Measurements from ENCODE around the gene EIF2B5. TPM values are rescaled to one million over a fixed set of nuclear protein-coding genes. Genes with fewer than 3 reads are reported as not detected.

EIF2B5 gene
- polyA plus RNA-seq, 1 donor (not counting 4 experiments of a cell fraction or from before 2014, with no cell fraction given): 37.9 TPM

DNA sequence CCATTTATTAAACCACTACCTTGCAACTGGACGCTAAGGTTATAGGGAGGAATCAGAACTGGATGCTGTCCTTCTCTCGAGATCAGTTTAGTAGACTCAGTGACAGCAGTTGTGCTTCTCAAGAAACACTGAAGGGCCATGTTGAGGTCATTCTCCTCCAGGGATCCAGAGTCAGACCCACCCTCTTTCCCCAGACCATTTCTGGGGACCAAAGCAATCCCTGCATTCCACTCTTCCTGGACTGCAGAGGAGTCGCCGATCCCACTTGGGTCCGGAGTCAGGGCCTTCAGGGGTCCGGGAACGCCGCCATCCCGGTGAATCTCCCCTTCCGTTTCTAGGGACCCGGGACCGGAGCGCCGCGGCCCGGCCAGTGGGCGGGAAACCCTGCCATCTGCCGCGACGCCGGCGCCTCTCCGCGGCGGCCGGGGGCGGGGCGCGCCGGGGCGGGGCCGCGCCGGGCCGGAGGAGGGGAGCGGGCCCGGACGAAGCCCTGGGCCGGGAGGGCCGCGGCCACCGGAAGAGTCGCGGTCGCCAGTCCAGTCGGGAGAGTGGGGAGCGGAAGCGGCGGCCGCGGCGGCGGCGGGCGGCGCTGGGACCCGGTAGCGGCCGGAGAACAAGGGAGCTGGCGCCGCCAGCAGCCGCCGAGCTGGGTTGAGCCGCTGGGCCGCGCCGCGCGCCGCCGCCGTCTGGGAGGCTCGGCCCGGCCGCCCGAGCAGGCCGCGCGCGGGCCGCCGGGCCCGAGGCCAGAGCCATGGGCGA lies 19.9 kb downstream of the EIF2B5 start, which contains the start of gene DVL3:
Gene DVL3 (plus strand): TSS at position 493 of the 759 bp plus-strand sequence. CDS start 259 bp downstream, at position 752.
- peaks cover 5% of the 10 kb centered on the region for H3K4me1 ChIP-seq (ENCODE audit: control insufficient read depth, extremely low read depth, insufficient read depth, low read length)
- H3K27ac ChIP-seq (ENCODE audit: control insufficient read depth, insufficient read depth, low read length): peak within 1 kb of the TSS; percentile 66
- dilution Hi-C loops (cut with MboI; ENCODE audit: extremely low pct_ligation_motif_present, low sequenced_read_pairs): no loop called here
- no peak for TF ChIP-seq CTCF (optimal IDR thresholded peaks at IDR 0.05 in 1 of 3, IDR thresholded peaks at IDR 0.05 in 1 of 3, conservative IDR thresholded peaks at IDR 0.05 in 1 of 3; ENCODE audit: extremely low read depth in 1 of 3, insufficient read depth in 2 of 3, low read length in 3 of 3)
- no peak for TF ChIP-seq EZH2 (IDR thresholded peaks at IDR 0.05; ENCODE audit: low read length)
- peak within 1 kb of the TSS; percentile 98 for H3K4me2 ChIP-seq (ENCODE audit: control insufficient read depth, extremely low read depth, insufficient read depth, low read depth, low read length)
- no peaks in the 10 kb centered on the region for H3K27me3 ChIP-seq (ENCODE audit: control insufficient read depth, extremely low read depth, insufficient read depth, low read length)
- H3K9ac ChIP-seq (ENCODE audit: control insufficient read depth, extremely low read depth, insufficient read depth, low read length): peak within 1 kb of the TSS; percentile 85
- DNase-seq (ENCODE audit: low read depth, low spot score) (no peak), FAIRE-seq (no peak)
- H3K9me1 ChIP-seq (ENCODE audit: control insufficient read depth, extremely low read depth, insufficient read depth, low read length): no peaks in the 10 kb centered on the region
- H4K20me1 ChIP-seq (ENCODE audit: control insufficient read depth, extremely low read depth, insufficient read depth, low read length): no peaks in the 10 kb centered on the region
- peak within 1 kb of the TSS; percentile 80 to 97 (median 94) for H3K4me3 ChIP-seq (ENCODE audit: control insufficient read depth in 2 of 3, extremely low read depth in 1 of 3, insufficient read depth in 2 of 3, low read depth in 1 of 3, low read length in 3 of 3)
- H3K79me2 ChIP-seq (ENCODE audit: control insufficient read depth, insufficient read depth, low read length): peaks cover 42% of the 10 kb centered on the region
- peaks cover 0 to 2% of the 10 kb centered on the region in 2 experiments for H3K36me3 ChIP-seq (ENCODE audit: control insufficient read depth in 2 of 2, extremely low read depth in 1 of 2, insufficient read depth in 2 of 2, low read length in 2 of 2)
- peak within 1 kb of the TSS; percentile 95 for H2AFZ ChIP-seq (ENCODE audit: control insufficient read depth, low read length)
- no peaks in the 10 kb centered on the region for H3K9me3 ChIP-seq (ENCODE audit: control insufficient read depth, low read depth, low read length)

DNA sequence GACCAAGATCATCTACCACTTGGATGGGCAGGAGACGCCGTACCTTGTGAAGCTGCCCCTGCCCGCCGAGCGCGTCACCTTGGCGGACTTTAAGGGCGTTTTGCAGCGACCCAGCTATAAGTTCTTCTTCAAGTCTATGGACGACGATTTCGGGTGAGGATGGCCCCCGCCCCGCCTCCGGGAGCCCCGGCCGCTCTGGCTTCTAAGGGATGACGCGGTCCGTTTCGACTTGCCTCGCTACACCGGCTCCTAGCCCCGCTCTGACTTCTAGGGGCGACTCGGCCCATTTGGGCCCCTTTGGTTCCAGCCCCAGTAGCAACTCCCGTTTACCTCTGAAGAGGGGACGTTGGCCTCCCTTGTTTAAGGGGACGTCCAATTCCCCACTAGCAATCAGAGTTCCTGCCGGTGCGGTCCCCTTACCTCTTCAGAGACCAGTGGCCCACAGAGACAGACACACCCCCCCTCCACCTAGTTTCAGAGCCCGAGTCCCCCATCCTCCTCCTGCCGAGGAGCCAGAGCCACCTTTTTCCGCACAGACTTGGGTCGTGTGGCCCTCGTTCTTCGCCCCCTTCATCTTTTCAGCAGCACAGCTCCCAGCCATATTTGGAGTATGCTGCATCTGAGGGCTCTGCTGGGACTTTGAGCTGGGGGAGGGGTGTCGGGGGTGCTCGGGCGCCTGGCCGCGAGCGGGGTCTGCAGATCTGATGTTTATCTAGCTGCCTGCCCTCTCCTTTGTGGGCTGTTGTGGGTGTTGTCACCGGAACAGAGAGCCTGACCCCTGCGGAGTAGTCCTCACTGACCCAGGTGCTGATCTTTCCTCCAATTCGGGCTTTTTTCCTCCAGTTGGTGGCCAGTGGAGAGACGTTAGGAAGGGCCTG lies 20.7 kb downstream of the EIF2B5 start:
- Histone ChIP-seq H3K27ac (ENCODE audit: control insufficient read depth, insufficient read depth, low read length) (peak overlapping the region; percentile 66), H2AFZ (ENCODE audit: control insufficient read depth, low read length) (peak overlapping the region; percentile 83), H3K36me3 (ENCODE audit: control insufficient read depth in 2 of 2, extremely low read depth in 1 of 2, insufficient read depth in 2 of 2, low read length in 2 of 2) (peaks cover 0 to 2% of the 10 kb centered on the region in 2 experiments), H3K9me3 (ENCODE audit: control insufficient read depth, low read depth, low read length) (no peaks in the 10 kb centered on the region), H3K9me1 (ENCODE audit: control insufficient read depth, extremely low read depth, insufficient read depth, low read length) (no peaks in the 10 kb centered on the region), H3K9ac (ENCODE audit: control insufficient read depth, extremely low read depth, insufficient read depth, low read length) (peak overlapping the region; percentile 85), H3K4me2 (ENCODE audit: control insufficient read depth, extremely low read depth, insufficient read depth, low read depth, low read length) (peak overlapping the region; percentile 98), H3K27me3 (ENCODE audit: control insufficient read depth, extremely low read depth, insufficient read depth, low read length) (no peaks in the 10 kb centered on the region), H4K20me1 (ENCODE audit: control insufficient read depth, extremely low read depth, insufficient read depth, low read length) (no peaks in the 10 kb centered on the region), H3K4me3 (ENCODE audit: control insufficient read depth in 2 of 3, extremely low read depth in 1 of 3, insufficient read depth in 2 of 3, low read depth in 1 of 3, low read length in 3 of 3) (peak overlapping the region; percentile 80 to 97 (median 94)), H3K79me2 (ENCODE audit: control insufficient read depth, insufficient read depth, low read length) (peaks cover 50% of the 10 kb centered on the region), H3K4me1 (ENCODE audit: control insufficient read depth, extremely low read depth, insufficient read depth, low read length) (peaks cover 5% of the 10 kb centered on the region)
- TF ChIP-seq EZH2 (IDR thresholded peaks at IDR 0.05; ENCODE audit: low read length): no peak
- TF ChIP-seq CTCF (optimal IDR thresholded peaks at IDR 0.05 in 1 of 3, IDR thresholded peaks at IDR 0.05 in 1 of 3, conservative IDR thresholded peaks at IDR 0.05 in 1 of 3; ENCODE audit: extremely low read depth in 1 of 3, insufficient read depth in 2 of 3, low read length in 3 of 3): no peak
- dilution Hi-C loops (cut with MboI; ENCODE audit: extremely low pct_ligation_motif_present, low sequenced_read_pairs): no loop called here
- DNase-seq (ENCODE audit: low read depth, low spot score) (no peak), FAIRE-seq (no peak)
